GM19397 (cell line): Measurements from ENCODE around the gene TOM1L2.
A peak's percentile ranks its signal among the peaks of the same experiment; 100 is the strongest.

Source experiments
- ATAC-seq: cut with Tn5 transposase; IDR thresholded peaks from one replicate; pipeline ENCODE4 v1.9.1; 2021; ENCODE audit warnings: mild to moderate bottlenecking, moderate library complexity; ENCODE audit not compliant: unreplicated experiment

The TOM1L2 gene

DNA sequence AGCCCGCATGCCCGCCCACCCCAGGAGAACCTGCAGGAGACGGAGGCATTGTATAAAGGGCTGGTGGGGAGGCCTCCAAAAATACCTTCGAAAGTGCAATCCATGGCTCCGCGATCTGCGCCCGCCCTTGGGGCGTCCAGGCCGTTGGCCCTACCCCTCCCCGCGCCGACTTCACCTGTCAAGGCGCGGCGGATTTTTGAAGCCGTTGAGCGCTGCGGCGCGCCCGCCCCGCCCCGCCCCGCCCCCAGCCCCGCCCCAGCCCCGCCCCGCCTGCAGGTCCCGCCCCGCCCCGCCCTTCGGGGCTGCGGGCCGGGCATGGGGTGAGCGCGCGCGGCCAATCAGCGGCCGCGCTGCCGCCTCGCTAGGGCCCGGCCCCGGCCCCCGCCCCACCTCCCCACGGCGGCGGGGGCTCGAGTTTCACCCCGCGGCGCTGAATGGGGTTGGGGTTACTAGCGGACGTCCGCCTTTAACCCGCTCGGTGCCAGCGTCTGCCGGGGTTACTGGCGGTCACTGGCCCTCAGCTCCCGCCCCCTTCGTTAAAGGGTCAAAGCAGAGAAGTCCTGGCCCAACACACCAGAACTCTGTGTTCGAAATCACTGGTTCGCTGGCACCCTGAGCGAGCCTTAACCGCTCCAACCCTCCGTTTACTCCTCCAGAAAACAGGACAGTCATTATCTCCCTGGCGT lies 148.6 kb downstream of the TOM1L2 start:
- peak; percentile 87 for ATAC-seq

GRCh38 chr17:17822616-17823015 lies 149.6 kb downstream of the TOM1L2 start:
- no peak for ATAC-seq

DNA sequence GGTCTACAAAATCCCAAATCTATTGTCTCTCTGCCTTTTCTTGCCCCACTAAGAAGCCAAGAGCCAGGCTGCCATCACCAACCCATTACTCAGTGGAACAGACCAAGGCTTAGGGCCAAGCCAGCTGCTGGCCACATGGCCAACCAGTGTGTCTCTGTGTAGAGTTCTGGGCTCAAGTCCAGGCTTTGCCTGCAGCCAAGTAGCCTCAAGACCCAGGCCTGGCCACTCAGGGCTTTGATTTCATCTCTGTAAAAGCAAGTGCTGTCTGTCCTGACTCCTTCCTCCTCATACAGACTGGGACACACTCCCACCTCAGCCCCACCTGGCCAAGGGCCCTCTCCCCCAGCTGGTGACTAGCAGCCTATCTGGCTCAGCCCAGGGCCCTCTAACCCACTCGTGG lies 150.0 kb downstream of the TOM1L2 start:
- no peak for ATAC-seq

DNA sequence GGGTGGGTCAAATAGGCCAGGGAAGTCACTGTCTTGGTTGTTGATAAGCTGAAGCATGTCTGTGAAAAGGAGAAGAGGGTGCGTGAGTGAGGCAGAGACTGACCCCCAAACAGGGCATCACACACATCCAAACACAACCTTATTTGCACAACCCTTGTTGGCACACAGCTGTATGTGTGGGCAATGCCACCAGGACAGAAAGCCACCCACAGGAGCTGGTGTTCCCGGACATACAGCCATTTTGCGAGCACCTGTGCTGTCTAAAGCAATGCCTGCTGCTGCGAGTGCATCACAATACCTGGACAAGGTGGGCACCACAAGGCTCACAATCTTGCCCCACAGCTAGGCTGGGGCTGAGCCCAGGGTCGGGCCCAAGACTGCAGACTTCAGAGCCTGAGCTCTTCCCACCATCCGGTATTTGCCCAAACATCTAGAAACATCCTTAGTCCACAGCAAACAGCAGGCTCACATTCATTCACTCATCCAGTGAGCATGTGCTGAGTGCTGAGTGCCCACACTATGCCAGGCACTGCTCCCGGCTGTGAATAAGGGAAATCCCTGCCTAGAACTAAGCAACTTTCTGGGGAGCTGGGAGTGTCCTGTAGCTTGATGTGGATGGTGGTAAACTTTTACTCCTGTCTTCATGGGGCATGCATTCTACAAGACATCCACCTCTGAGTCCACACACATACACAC lies 151.6 kb downstream of the TOM1L2 start:
- ATAC-seq: no peak

DNA sequence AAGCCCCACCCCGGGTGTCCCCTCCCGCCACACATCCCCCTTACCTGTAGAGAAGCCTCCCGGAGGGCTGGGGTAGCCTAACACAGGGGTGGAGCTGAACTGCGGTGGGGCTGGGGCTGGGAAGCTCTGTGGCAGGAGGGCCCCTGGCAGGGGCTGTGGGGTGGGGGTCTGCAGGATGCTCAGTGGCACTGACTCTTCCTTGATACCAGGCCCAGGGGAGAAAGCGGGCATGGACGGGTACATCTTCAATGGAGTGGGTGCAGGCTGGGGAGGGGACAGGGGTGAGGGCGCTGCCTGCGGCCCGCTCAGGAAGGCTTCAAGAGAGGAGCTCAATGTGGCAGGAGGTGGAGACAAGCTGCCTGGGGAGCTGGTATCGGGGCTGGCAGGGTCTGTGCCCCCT lies 152.2 kb downstream of the TOM1L2 start:
- ATAC-seq: no peak

DNA sequence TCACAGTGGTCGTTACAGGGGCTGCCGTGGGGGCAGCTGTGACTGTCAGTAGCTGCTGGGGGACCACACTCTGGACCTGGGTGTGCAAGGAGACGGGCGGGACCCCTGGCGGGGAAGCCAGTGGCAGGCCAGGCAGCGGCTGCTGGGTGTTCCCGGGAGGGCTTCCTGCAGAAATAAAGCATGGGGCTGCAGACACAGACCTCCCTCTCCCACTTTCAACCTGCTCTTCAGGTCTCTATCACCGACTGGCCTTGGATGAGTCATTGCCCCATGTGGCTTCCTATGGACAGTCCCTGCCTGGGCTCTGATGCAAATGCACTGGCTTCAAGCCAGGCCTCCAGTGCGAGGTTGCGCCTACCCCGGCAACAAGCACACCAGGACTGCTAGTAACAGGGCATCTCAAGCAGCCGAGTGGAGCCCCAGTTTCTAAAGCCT lies 152.6 kb downstream of the TOM1L2 start:
- no peak for ATAC-seq

DNA sequence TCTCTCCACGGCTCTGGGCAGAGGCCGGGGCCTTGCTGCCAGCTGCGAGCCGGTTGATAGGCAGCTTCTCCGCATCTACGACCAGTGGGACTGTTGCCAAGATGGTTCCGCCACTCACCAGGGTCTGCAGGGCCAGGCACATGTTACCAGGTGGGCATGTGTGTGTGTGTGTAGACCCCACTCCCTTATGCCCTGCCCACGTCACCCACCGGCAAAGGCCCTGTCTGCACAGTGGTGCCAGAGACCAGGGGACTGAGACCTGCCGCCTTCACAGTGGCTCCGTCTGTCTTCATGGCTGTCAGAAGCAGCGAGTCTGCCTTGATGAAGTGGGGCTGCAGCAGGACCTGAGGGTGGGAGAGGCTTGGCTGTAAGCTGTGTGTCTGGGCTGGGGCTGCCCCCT lies 153.1 kb downstream of the TOM1L2 start:
- no peak for ATAC-seq

GRCh38 chr17:17818088-17818526 lies 154.1 kb downstream of the TOM1L2 start:
- ATAC-seq: no peak

GRCh38 chr17:17817552-17817947 lies 154.7 kb downstream of the TOM1L2 start:
- ATAC-seq: no peak

DNA sequence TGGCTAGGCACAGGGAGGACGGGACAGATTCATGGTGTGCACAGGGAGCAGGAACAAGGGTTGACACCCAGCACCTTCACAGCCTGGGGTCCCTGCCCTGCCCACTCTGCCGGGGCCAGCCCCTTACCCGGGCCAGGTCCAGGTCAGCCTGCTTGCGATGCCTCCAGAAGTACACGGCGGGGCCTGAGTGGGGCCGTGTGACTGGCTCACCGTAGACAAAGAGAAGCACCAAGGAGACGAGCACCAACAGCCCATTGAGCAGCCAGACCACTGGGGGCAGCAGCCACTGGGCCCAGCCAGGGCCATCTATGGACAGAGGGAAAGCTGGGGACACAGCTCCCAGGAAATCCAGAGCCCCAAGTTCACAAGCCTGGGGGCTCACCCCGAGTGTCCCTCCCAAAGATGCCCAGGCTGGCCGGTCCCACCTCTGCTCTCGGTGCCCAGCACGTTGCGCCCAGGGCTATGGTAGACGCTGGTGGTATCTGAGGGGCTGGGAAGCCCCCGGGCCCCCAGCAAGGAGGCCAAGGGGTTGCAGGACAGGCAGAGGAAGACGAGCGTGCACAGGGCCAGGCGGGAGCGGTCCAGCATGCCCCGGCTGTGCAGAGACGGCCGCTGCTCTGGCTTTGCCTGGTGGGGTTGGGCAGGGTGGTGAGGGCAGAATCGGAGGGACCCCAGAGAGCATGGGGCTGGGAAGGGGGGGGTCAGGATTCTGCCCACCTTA lies 155.2 kb downstream of the TOM1L2 start:
- no peak for ATAC-seq

DNA sequence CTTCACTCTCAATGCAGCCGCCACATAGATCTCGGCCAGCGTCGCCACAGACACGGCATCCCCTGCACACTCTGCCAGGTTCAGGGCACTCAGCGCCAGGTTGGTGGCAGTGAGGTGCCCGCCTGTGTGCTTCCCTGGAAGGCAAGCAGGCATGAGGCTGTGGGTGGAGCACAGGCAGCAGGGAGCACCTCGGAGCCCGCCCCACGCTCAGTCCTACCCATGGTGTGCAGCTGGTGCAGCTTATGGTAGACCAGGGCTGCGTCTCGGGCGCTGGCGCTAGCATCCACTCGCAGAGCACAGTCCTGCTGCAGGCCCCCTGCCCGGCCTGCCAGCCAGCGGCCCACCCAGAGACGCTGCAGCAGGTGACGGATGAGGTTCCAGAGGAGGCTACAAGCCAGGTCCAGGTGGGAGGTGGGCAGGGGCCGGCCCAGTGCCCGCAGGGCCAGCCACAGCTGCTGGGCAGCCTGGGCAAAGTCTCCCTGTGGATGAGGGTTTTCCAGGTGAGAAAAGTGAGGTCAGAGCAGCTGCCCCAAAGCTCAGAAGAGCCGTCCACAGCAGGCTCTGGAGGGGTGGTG lies 155.9 kb downstream of the TOM1L2 start:
- no peak for ATAC-seq

GRCh38 chr17:17815436-17816200 lies 156.6 kb downstream of the TOM1L2 start:
- ATAC-seq: no peak

- ATAC-seq: no peak
Observed at GRCh38 chr17:17815062-17815406, 157.2 kb downstream of the TOM1L2 start.

DNA sequence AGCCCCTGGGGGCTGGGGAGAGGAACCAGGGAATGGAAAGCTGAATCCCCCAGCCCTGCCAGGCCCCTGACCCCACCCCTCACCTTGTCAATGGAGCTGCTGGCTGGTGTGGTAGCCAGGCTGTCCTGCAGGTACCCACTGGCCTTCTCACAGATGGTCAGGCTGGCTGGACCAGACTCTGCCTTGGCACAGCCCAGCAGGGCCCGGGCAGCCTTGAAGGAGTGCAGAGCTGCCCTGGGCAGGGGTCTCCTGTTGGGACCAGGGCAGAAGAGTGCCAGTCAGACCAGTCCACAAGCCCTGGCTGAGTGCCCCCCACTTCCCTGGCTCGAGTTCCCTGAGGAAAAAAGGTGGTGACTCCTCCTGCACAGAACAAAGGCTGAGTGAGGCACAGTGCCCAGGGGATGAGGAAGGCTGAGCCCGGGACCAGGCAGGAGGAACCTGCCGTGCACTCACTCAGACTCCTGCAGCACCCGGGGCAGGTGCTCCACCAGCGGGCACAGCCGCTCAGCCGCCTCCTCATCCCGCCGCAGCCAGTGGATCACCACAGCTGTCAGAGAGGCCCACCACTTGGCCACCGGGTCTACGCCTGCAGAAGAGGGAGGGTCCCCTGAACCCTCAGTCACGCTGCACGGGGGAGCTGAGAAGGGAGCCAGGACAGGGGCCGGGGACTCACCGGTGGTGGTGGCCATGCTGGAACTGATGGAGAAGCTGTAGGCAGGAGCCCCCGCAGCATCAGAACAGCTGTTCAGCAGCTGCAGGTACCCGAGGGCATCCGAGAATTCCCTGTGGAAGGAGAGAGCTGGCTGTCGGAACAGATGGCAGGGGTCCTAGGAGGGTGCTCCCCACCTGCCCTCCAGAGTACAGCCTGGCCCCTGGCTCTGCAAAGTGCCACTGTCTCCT lies 157.8 kb downstream of the TOM1L2 start:
- no peak for ATAC-seq

DNA sequence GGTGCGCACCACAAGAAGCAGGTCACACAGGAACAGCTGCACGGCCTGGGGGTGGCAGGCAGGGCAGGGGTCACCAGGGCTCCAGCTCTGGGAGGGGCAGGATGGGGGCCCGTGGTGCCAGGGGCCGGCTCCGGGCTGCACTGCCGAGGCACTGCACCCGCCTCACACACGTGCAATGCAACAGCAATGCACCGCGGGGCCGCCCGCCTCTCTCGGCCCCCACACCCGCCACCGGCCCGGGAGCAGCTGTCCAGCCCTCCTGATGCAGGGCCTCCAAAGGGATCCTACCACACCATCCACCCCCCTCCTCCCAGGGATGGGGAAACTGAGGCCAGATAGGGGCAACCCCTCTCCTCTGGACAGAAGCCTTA lies 158.5 kb downstream of the TOM1L2 start:
- no peak for ATAC-seq

GRCh38 chr17:17813055-17813724 lies 159.0 kb downstream of the TOM1L2 start:
- ATAC-seq: no peak

DNA sequence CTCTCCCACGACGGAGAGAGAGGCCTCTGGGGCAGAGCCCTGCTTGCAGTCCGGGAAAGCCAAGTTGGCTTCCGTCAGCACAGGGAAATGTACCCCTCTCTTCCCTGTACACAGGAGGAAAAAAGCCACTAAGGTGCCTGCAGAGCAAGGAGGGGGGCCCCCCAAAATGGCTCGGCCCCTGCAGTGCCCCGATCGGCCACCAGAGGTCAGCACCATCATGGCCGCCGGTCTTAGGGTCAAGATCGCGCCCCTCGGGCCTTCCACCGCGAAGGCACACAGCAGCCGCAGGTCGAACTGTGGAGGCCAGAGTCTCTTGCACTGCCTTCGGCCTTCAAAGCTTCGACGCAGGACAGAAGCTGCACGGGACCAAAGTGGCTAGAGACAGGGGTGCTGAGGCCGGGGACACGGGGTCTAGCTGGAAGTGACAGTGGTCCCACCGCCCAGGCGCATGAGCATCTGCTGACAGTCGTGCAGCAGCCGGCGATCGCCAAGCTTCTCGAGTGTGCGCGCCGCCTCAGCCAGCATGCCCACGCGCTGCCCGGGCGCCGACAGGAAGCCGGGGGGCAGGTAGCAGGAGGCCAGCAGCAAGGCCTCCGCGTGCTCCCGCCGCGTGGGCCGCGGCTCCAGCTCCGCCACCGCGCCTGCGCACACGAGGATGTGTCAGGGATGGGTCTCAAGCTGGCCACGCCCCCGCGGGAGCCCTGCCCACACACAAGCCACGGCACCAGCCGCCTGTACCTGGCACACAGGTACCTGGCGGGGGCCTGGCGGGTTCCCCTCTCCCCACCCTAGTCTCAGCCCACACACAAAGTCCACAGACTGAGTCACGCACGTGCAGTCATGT lies 159.8 kb downstream of the TOM1L2 start:
- ATAC-seq: no peak

- ATAC-seq: no peak
Observed at GRCh38 chr17:17811381-17812210, 160.6 kb downstream of the TOM1L2 start.
